VCaP (cell line): ENCODE measurements around the gene ABCC11.

ENCODE experiments used
- H3K27ac ChIP-seq: fragments of 450-650 bp; 2 replicates; pipeline ENCODE4 v1.5.1; 2017
- TF ChIP-seq, protein P1 (sequence below): fragments of 450-650 bp; conservative IDR thresholded peaks from 2 replicates; pipeline ENCODE4 v1.5.1; 2017; ENCODE audit warnings: mild to moderate bottlenecking, moderate library complexity

The ABCC11 gene

GRCh38 chr16:48203974-48204824 lies 43.1 kb downstream of the ABCC11 start:
- TF ChIP-seq, protein P1, sequence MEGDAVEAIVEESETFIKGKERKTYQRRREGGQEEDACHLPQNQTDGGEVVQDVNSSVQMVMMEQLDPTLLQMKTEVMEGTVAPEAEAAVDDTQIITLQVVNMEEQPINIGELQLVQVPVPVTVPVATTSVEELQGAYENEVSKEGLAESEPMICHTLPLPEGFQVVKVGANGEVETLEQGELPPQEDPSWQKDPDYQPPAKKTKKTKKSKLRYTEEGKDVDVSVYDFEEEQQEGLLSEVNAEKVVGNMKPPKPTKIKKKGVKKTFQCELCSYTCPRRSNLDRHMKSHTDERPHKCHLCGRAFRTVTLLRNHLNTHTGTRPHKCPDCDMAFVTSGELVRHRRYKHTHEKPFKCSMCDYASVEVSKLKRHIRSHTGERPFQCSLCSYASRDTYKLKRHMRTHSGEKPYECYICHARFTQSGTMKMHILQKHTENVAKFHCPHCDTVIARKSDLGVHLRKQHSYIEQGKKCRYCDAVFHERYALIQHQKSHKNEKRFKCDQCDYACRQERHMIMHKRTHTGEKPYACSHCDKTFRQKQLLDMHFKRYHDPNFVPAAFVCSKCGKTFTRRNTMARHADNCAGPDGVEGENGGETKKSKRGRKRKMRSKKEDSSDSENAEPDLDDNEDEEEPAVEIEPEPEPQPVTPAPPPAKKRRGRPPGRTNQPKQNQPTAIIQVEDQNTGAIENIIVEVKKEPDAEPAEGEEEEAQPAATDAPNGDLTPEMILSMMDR = no peak
- no peak overlapping the region for H3K27ac ChIP-seq

DNA sequence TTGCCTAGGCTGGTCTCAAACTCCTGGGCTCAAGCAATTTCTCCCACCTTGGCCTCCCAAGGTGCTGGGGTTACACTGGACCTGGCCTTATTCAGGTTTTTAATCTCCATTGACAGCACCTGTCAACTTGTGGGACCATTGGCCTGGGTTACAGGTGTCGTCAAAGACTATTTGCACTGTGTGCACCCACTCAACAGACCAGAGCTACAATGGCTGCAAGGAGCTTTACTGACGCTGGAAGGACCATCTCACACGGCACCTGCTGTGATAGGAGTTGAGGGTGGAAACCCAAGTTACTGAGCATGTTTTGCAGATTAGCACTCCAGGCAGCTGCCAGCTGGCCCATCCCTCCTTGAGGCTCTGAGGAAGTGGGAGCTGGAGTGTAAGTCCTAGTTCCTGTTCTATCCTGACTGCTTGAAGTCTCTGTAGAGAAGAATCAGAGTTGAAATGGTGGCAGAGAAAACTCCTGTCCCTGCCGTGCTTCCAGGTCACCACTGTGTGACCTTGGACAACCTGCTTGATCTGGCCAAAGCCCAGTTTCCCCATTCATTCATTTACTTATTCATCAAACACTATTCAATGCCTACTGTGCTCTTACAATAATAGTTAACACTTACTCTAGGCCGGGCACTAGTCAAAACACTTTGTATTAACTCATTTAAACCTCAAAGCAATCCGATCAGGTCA lies 45.7 kb downstream of the ABCC11 start:
- H3K27ac ChIP-seq = no peak overlapping the region
- TF ChIP-seq, protein P1 = no peak

DNA sequence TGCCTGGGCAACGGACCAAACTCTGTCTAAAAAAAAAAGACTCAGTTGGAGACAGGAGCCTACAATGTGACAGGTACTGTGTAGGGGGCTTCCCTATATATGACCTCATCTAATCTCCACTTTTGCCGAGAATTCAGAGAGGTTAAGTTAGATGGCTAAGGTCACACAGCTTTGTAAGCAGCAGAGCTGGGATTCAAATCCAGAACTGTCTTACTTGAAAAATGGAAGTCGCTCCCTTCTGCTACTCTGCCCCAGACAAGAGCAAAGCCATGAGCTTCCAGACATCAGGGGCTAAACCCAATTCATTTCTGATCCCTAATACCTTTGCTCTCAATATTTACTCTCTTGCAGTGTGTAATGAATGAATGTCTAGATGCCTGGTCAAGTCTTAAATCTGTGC lies 50.0 kb downstream of the ABCC11 start:
- H3K27ac ChIP-seq = no peak overlapping the region
- TF ChIP-seq, protein P1 = no peak

- peak overlapping the region; percentile 60 for H3K27ac ChIP-seq
- TF ChIP-seq, protein P1 = no peak
Observed at GRCh38 chr16:48194828-48195556, 52.3 kb downstream of the ABCC11 start.

DNA sequence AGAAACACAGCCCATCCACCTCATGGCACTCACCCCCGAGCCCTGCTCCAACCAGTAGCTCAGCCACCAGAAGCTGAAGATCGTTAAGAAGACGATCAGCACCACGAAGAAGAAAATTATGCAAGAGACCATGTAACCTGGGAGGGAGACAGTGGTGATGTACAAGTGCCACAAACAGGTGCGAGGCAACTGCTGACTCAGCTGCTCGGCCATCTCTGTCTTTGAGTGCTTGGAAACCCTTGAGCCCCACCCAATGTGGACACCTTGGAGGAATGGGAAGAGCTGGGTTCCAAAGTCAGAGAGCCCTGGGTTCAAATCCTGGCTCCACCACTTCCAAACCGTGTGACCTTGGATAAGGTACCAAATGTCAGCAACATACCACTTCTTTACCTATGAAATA lies 53.5 kb downstream of the ABCC11 start:
- H3K27ac ChIP-seq = 0 out of 2 replicates have a peak overlapping the region, but pooled peaks have one; percentile 60
- TF ChIP-seq, protein P1 = no peak

- H3K27ac ChIP-seq = no peak overlapping the region
- TF ChIP-seq, protein P1 = no peak
Observed at GRCh38 chr16:48188449-48189102, 58.8 kb downstream of the ABCC11 start.
